Measurements from ENCODE around the gene AUNIP.

Gene AUNIP

GRCh38 chr1:25870614-25871013 is 11.4 kb upstream of the AUNIP start:
- TF ChIP-seq CTCF (IDR thresholded peaks at IDR 0.05) = no peak
- no peaks in the 10 kb centered on the region for H3K36me3 ChIP-seq (ENCODE audit: control insufficient read depth, insufficient read depth, low read length)
- H2AFZ ChIP-seq = no peak overlapping the region
- no peak overlapping the region for H3K9ac ChIP-seq
- H3K4me2 ChIP-seq (ENCODE audit: low read length) = no peak overlapping the region
- no peaks in the 10 kb centered on the region for H3K27me3 ChIP-seq (ENCODE audit: control insufficient read depth, insufficient read depth, low read length)
- H3K4me1 ChIP-seq = peaks cover 7% of the 10 kb centered on the region
- H3K9me3 ChIP-seq (ENCODE audit: control insufficient read depth, low read length) = no peaks in the 10 kb centered on the region
- H3K4me3 ChIP-seq (ENCODE audit: low read depth, low read length) = no peak overlapping the region
- H3K79me2 ChIP-seq = no peaks in the 10 kb centered on the region
- no peak overlapping the region for H3K27ac ChIP-seq

GRCh38 chr1:25869909-25870606 is 10.8 kb upstream of the AUNIP start:
- Histone ChIP-seq H3K4me3 (ENCODE audit: low read depth, low read length) (no peak overlapping the region), H3K4me2 (ENCODE audit: low read length) (no peak overlapping the region), H3K4me1 (peaks cover 7% of the 10 kb centered on the region), H3K79me2 (no peaks in the 10 kb centered on the region), H2AFZ (no peak overlapping the region), H3K9ac (no peak overlapping the region), H3K27me3 (ENCODE audit: control insufficient read depth, insufficient read depth, low read length) (no peaks in the 10 kb centered on the region), H3K9me3 (ENCODE audit: control insufficient read depth, low read length) (no peaks in the 10 kb centered on the region), H3K36me3 (ENCODE audit: control insufficient read depth, insufficient read depth, low read length) (no peaks in the 10 kb centered on the region), H3K27ac (no peak overlapping the region)
- TF ChIP-seq CTCF (IDR thresholded peaks at IDR 0.05) = no peak

DNA sequence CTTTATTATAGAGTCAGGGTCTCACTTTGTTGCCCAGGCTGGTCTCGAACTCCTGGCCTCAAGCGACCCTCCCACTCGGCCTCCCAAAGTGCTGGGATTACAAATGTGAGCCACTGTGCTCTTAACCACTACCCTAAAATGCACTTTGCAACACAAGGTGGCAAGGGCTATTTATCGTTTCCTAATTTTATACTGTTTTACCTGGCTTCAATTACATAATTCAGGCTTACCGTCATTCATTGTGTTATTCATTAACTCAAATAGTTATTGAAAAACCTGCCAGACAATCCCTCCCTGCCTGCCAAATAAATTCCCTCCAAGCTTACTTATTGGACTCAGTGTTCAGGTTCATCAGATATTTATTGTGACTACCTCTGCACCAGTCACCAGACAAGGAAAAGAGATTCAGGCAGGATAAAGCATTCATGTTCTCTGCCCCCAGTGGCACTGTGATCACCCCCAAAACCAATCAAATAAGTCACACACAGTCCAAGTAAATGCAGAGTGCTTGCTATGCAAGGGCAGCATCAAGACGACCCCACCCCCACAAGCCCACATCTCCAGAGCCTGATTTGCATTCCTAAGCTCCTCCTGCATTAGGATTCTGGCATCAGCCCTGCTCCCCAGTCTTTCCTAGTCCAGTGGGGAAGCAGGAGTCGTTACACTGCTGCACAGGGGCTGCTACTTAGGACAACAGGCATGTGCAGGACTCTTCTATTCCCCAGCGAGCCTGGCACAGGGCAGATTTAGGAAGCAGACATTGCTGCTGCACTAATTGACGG is 8.1 kb upstream of the AUNIP start:
- Histone ChIP-seq H3K4me1 (peaks cover 2% of the 10 kb centered on the region), H2AFZ (no peak overlapping the region), H3K9me3 (ENCODE audit: control insufficient read depth, low read length) (no peaks in the 10 kb centered on the region), H3K36me3 (ENCODE audit: control insufficient read depth, insufficient read depth, low read length) (no peaks in the 10 kb centered on the region), H3K27ac (no peak overlapping the region), H3K27me3 (ENCODE audit: control insufficient read depth, insufficient read depth, low read length) (no peaks in the 10 kb centered on the region), H3K4me2 (ENCODE audit: low read length) (no peak overlapping the region), H3K9ac (no peak overlapping the region), H3K4me3 (ENCODE audit: low read depth, low read length) (no peak overlapping the region), H3K79me2 (no peaks in the 10 kb centered on the region)
- no peak for TF ChIP-seq CTCF (IDR thresholded peaks at IDR 0.05)

DNA sequence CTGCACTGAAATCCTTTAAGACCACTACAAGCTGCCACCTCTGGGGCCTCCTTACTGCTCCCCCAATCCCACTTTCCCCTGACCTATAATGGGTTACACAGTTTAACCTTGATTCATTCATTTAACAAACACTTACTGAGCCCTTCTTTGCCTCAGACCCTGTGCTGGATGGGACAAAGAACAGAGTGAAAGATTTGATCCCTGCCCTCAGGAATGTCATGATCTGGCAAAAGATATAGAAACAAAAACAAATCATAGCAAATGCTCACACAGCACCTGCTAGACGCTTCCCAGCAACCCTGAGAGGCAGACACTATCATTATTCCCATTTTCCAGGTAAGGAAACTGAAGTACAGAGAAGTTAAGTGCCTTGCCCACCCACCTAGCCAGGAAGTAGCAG is 7.0 kb upstream of the AUNIP start:
- no peak for TF ChIP-seq CTCF (IDR thresholded peaks at IDR 0.05)
- Histone ChIP-seq H3K4me1 (no peaks in the 10 kb centered on the region), H3K27me3 (ENCODE audit: control insufficient read depth, insufficient read depth, low read length) (no peaks in the 10 kb centered on the region), H2AFZ (no peak overlapping the region), H3K9ac (no peak overlapping the region), H3K27ac (no peak overlapping the region), H3K9me3 (ENCODE audit: control insufficient read depth, low read length) (no peaks in the 10 kb centered on the region), H3K4me2 (ENCODE audit: low read length) (peak overlapping the region; percentile 40), H3K79me2 (no peaks in the 10 kb centered on the region), H3K4me3 (ENCODE audit: low read depth, low read length) (no peak overlapping the region), H3K36me3 (ENCODE audit: control insufficient read depth, insufficient read depth, low read length) (no peaks in the 10 kb centered on the region)

Data from parathyroid adenoma (tissue), 2 donors.